ENCODE results near the gene GOPC. TPM values are rescaled to one million over a fixed set of nuclear protein-coding genes. Genes with fewer than 3 reads are reported as not detected.
A peak's percentile ranks its signal among the peaks of the same experiment; 100 is the strongest.

Gene GOPC
- total RNA-seq, 3 donors from 2014 or later (not counting 1 experiment from before 2014, with no cell fraction given) = 17.5 to 27.7 (median 20.4) TPM

DNA sequence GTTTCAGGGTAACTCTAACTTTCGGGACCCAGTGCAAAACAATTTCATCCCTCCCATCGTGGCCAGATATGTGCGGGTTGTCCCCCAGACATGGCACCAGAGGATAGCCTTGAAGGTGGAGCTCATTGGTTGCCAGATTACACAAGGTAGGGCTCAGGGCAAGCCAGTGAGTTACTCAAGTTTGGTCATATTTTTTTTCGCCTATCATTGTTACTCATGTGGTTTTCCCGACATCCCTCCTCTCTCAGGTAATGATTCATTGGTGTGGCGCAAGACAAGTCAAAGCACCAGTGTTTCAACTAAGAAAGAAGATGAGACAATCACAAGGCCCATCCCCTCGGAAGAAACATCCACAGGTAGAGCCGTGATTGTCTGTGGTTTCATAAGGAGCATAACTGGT is 61.6 kb downstream of the GOPC start:
- Mint-ChIP-seq H3K9me3 (no peaks in the 10 kb centered on the region), H3K27me3 (ENCODE audit: low read depth in 2 of 2) (no peaks in the 10 kb centered on the region), H3K27ac (no peak overlapping the region), H3K36me3 (peaks cover 20% of the 10 kb centered on the region), H3K4me1 (peaks cover 12 to 13% of the 10 kb centered on the region in 2 donors), H3K4me3 (no peak overlapping the region)
- Histone ChIP-seq H3K9me3 (ENCODE audit: control insufficient read depth, insufficient read depth, low read length) (no peaks in the 10 kb centered on the region), H3K27ac (ENCODE audit: low read length) (no peak overlapping the region), H3K4me1 (ENCODE audit: control insufficient read depth, insufficient read depth, low read length) (peaks cover 2% of the 10 kb centered on the region), H3K4me3 (ENCODE audit: low read length) (no peak overlapping the region), H3K36me3 (ENCODE audit: control insufficient read depth, insufficient read depth, low read length) (no peaks in the 10 kb centered on the region), H3K27me3 (ENCODE audit: control insufficient read depth, insufficient read depth, low read length) (no peaks in the 10 kb centered on the region)
- intact Hi-C loops (cut with micrococcal nuclease) = no loop called here
- no peak for TF ChIP-seq CTCF (IDR thresholded peaks at IDR 0.05)
- no peak for ATAC-seq
- DNase-seq = no peak
- WGBS (ENCODE audit: insufficient coverage) = 95% methylated on average over 8 of the region's 8 CpGs

- no peak for TF ChIP-seq CTCF (IDR thresholded peaks at IDR 0.05)
- Mint-ChIP-seq H3K4me1 (peaks cover 12 to 13% of the 10 kb centered on the region in 2 donors), H3K9me3 (no peaks in the 10 kb centered on the region), H3K4me3 (no peak overlapping the region), H3K36me3 (peaks cover 21% of the 10 kb centered on the region), H3K27me3 (ENCODE audit: low read depth in 2 of 2) (no peaks in the 10 kb centered on the region), H3K27ac (peak overlapping the region in 1 of 2 donors; percentile 56)
- no peaks in the 10 kb centered on the region for H3K36me3 ChIP-seq (ENCODE audit: control insufficient read depth, insufficient read depth, low read length)
- H3K27me3 ChIP-seq (ENCODE audit: control insufficient read depth, insufficient read depth, low read length) = no peaks in the 10 kb centered on the region
- ATAC-seq (no peak), DNase-seq (no peak)
- peaks cover 2% of the 10 kb centered on the region for H3K4me1 ChIP-seq (ENCODE audit: control insufficient read depth, insufficient read depth, low read length)
- intact Hi-C loops (cut with micrococcal nuclease) = no loop called here
- H3K9me3 ChIP-seq (ENCODE audit: control insufficient read depth, insufficient read depth, low read length) = no peaks in the 10 kb centered on the region
- H3K4me3 ChIP-seq (ENCODE audit: low read length) = no peak overlapping the region
- H3K27ac ChIP-seq (ENCODE audit: low read length) = no peak overlapping the region
- WGBS (ENCODE audit: insufficient coverage) = 38% methylated on average over 9 of the region's 9 CpGs
Measured at GRCh38 chr6:117538615-117539014, 63.7 kb downstream of the GOPC start.

- 91% methylated on average over 4 of the region's 4 CpGs for WGBS (ENCODE audit: insufficient coverage)
- no peak overlapping the region for H3K4me3 ChIP-seq (ENCODE audit: low read length)
Measured at GRCh38 chr6:117536317-117536716, 66.0 kb downstream of the GOPC start.

More at GRCh38 chr6:117536317-117536716, 66.0 kb downstream of the GOPC start:
- Mint-ChIP-seq H3K27ac (no peak overlapping the region), H3K9me3 (no peaks in the 10 kb centered on the region), H3K36me3 (peaks cover 23% of the 10 kb centered on the region), H3K4me1 (peaks cover 13 to 23% of the 10 kb centered on the region in 2 donors), H3K27me3 (ENCODE audit: low read depth in 2 of 2) (no peaks in the 10 kb centered on the region), H3K4me3 (no peak overlapping the region)
- DNase-seq (no peak), ATAC-seq (no peak)
- Histone ChIP-seq H3K27me3 (ENCODE audit: control insufficient read depth, insufficient read depth, low read length) (no peaks in the 10 kb centered on the region), H3K36me3 (ENCODE audit: control insufficient read depth, insufficient read depth, low read length) (no peaks in the 10 kb centered on the region), H3K9me3 (ENCODE audit: control insufficient read depth, insufficient read depth, low read length) (no peaks in the 10 kb centered on the region), H3K27ac (ENCODE audit: low read length) (no peak overlapping the region), H3K4me1 (ENCODE audit: control insufficient read depth, insufficient read depth, low read length) (peaks cover 2% of the 10 kb centered on the region)
- TF ChIP-seq CTCF (IDR thresholded peaks at IDR 0.05) = no peak
- intact Hi-C loops (cut with micrococcal nuclease) = no loop called here

Data from natural killer cell (primary cell).